Brain pericyte (primary cell): Measurements from ENCODE around the gene PAQR5.
A peak's percentile ranks its signal among the peaks of the same experiment; 100 is the strongest.
"Not testable (repeated sequence)": the region's sequence is repeated elsewhere in the genome, so short reads cannot be mapped to it uniquely, and the experiment has no call there.

ENCODE experiments used
- DNase-seq: peaks from one replicate; pipeline ENCODE4 v3.0.0-alpha.2; 2012; ENCODE audit warnings: low read depth, low spot score

PAQR5 gene

GRCh38 chr15:69293741-69294615, 4.7 kb upstream of the PAQR5 start:
- DNase-seq = no peak

GRCh38 chr15:69296606-69297005, 2.1 kb upstream of the PAQR5 start:
- no peak for DNase-seq

GRCh38 chr15:69297642-69298353, 914 bp upstream of the PAQR5 start:
- DNase-seq = no peak

- DNase-seq = no peak
Observed at GRCh38 chr15:69298354-69298696, 387 bp upstream of the PAQR5 start.

GRCh38 chr15:69299451-69299886, 757 bp downstream of the PAQR5 start:
- no peak for DNase-seq

- DNase-seq = no peak
Observed at GRCh38 chr15:69299943-69300588, 1.4 kb downstream of the PAQR5 start.

GRCh38 chr15:69301101-69301500, 2.4 kb downstream of the PAQR5 start:
- DNase-seq = not testable (repeated sequence)

GRCh38 chr15:69302087-69302486, 3.4 kb downstream of the PAQR5 start:
- not testable (repeated sequence) for DNase-seq

GRCh38 chr15:69302929-69303328, 4.2 kb downstream of the PAQR5 start:
- DNase-seq = no peak

GRCh38 chr15:69303337-69304181, 4.8 kb downstream of the PAQR5 start:
- peak; percentile 16 for DNase-seq

- DNase-seq = peak; percentile 68
Observed at GRCh38 chr15:69304182-69304545, 5.5 kb downstream of the PAQR5 start.

GRCh38 chr15:69305204-69305931, 6.7 kb downstream of the PAQR5 start:
- peak; percentile 49 for DNase-seq

- DNase-seq = no peak
Observed at GRCh38 chr15:69305933-69306568, 7.3 kb downstream of the PAQR5 start.

GRCh38 chr15:69307939-69308338, 9.2 kb downstream of the PAQR5 start:
- no peak for DNase-seq

- no peak for DNase-seq
Observed at GRCh38 chr15:69308949-69309348, 10.2 kb downstream of the PAQR5 start.

GRCh38 chr15:69311319-69311721, 12.6 kb downstream of the PAQR5 start:
- DNase-seq = no peak

- no peak for DNase-seq
Observed at GRCh38 chr15:69313432-69314000, 14.8 kb downstream of the PAQR5 start.

GRCh38 chr15:69314131-69314530, 15.4 kb downstream of the PAQR5 start:
- DNase-seq = no peak

GRCh38 chr15:69314736-69315135, 16.0 kb downstream of the PAQR5 start:
- DNase-seq = no peak
